Right atrium auricular region (tissue), 2 donors: ENCODE results near the gene CREB3L2. TPM values are rescaled to one million over a fixed set of nuclear protein-coding genes. Genes with fewer than 3 reads are reported as not detected.

ENCODE experiments used
- DNase-seq: peaks from one replicate; pipeline ENCODE4 v3.0.0-alpha.2; 2019; ENCODE audit warnings: low spot score
- H3K27ac ChIP-seq, 2 donors: fragments of 200-600 bp; sonication (generic); 1 replicate in 1 of 2; 2 replicates in 1 of 2; pipeline ENCODE4 v1.5.1; 2016 to 2019
- H3K27me3 ChIP-seq, 2 donors: fragments of 200-600 bp; sonication (generic); one replicate each; pipeline versions ENCODE4 v1.5.1 to v1.6.0; 2017 to 2019
- H3K36me3 ChIP-seq: fragments of 200-600 bp; sonication (generic); one replicate; pipeline ENCODE4 v1.5.1; 2016
- H3K4me1 ChIP-seq, 2 donors: fragments of 200-600 bp; sonication (generic); one replicate each; pipeline versions ENCODE4 v1.5.1 to v1.6.0; 2017 to 2019
- H3K4me3 ChIP-seq, 2 donors: fragments of 200-600 bp; sonication (generic); 1 replicate in 1 of 2; 2 replicates in 1 of 2; pipeline ENCODE4 v1.5.1; 2017 to 2019; ENCODE audit warnings: mild to moderate bottlenecking in 1 of 2, moderate library complexity in 1 of 2
- H3K9me3 ChIP-seq, 2 donors: fragments of 200-600 bp; sonication (generic); one replicate each; pipeline ENCODE4 v1.5.1; 2019
- CTCF ChIP-seq, 2 donors: fragments of 200-600 bp; sonication (generic); IDR thresholded peaks; one replicate each; pipeline ENCODE4 v1.5.1; 2019; ENCODE audit warnings: antibody characterized with exemption in 2 of 2
- total RNA-seq, 2 donors: library from RNA; depleted of rRNA; stranded (reverse); fragments of >200 nt; gene quantifications; one replicate each; pipeline ENCODE4 v1.1.0, GENCODE V29; 2016

Gene CREB3L2
- total RNA-seq, 2 donors from 2014 or later, result 25.6 to 39.6 TPM

- H3K27ac ChIP-seq, result no peak overlapping the region
- no peak for DNase-seq
- no peak for TF ChIP-seq CTCF (IDR thresholded peaks at IDR 0.05)
- H3K27me3 ChIP-seq, result no peaks in the 10 kb centered on the region
- H3K4me3 ChIP-seq, result no peak overlapping the region
- no peaks in the 10 kb centered on the region for H3K9me3 ChIP-seq
- peaks cover 76% of the 10 kb centered on the region for H3K36me3 ChIP-seq
- H3K4me1 ChIP-seq, result peaks cover 0 to 30% of the 10 kb centered on the region in 2 donors
Measured at GRCh38 chr7:137904833-137905232, 97.1 kb downstream of the CREB3L2 start.

GRCh38 chr7:137903382-137904169 is 98.3 kb downstream of the CREB3L2 start:
- peaks cover 71% of the 10 kb centered on the region for H3K36me3 ChIP-seq

DNA sequence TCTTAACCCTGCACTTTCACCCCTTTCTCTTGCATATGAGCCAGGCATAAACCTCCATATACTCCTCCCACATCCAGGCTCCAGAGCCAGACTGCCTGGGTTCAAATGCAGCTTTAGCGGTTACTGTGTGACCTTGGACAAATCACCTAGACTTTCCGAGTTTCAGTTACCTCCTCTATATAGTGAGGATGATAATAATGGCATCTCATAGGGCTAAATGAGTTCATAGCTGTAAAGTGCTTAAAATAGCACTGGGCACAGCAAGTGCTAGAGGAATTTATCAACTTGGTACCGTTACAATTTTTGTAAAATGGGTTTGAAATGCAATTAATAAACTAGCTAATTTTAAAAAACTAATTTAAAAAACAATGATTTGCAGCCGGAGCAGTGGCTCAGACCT is 101.7 kb downstream of the CREB3L2 start:
- peaks cover 51% of the 10 kb centered on the region for H3K36me3 ChIP-seq
- no peak for TF ChIP-seq CTCF (IDR thresholded peaks at IDR 0.05)
- DNase-seq, result no peak
- no peak overlapping the region for H3K4me3 ChIP-seq
- peak overlapping the region in 1 of 2 donors; percentile 87 for H3K27ac ChIP-seq
- H3K4me1 ChIP-seq, result peaks cover 0 to 33% of the 10 kb centered on the region in 2 donors
- H3K9me3 ChIP-seq, result no peaks in the 10 kb centered on the region
- H3K27me3 ChIP-seq, result no peaks in the 10 kb centered on the region

More at GRCh38 chr7:137903382-137904169, 98.3 kb downstream of the CREB3L2 start:
- DNase-seq, result peak; percentile 75
- Histone ChIP-seq H3K27ac (peak overlapping the region; percentile 35 to 40), H3K9me3 (no peaks in the 10 kb centered on the region), H3K4me3 (no peak overlapping the region), H3K4me1 (peaks cover 0 to 33% of the 10 kb centered on the region in 2 donors), H3K27me3 (no peaks in the 10 kb centered on the region)
- peak; percentile 62 to 88 for TF ChIP-seq CTCF (IDR thresholded peaks at IDR 0.05)

DNA sequence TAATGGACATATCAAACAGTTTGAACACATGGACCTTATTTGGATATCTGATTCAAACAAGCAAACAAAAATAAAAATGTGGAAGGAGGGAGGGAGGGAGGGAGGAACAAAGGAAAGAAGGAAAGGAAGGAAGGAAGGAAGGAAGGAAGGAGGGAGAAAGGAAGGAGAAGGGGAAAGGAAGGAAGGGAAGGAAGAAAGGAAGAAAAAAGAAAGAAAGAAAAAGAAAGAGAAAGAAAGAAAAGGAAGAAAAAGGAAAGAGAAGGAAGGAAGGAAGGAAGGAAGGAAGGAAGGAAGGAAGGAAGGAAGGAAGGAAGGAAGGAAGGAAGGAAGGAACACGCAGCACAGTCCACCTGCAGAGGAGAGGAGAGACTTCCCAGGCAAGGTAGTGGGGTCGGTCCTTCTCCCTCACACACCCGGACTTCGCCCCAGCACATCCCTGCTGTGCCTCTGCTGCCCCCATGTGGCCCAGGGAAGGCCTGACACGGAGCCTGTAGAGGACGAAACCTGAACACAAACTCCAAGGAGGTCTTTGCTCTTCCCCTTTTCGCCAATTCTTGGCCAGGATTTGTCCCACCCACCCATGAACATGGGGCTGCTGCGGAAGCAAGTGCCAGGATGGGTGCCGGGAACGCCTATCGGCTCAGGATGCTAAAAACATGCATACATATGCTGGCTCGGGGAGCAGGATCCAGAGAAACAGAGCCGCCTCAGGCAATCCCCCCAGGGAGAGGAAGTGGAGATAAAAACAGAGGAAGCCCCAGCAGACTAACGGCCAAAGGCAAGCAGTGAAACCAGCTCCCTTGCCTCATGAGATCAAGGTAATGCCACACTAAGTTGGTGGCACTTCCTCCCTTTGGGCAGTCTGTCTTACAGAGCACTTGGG is 102.8 kb downstream of the CREB3L2 start:
- Histone ChIP-seq H3K27ac (peak overlapping the region; percentile 57 to 87), H3K4me3 (peak overlapping the region in 1 of 2 donors; percentile 16), H3K27me3 (no peaks in the 10 kb centered on the region), H3K4me1 (peaks cover 0 to 33% of the 10 kb centered on the region in 2 donors), H3K9me3 (no peaks in the 10 kb centered on the region), H3K36me3 (peaks cover 50% of the 10 kb centered on the region)
- TF ChIP-seq CTCF (IDR thresholded peaks at IDR 0.05), result peak; percentile 86 to 96
- DNase-seq, result peak; percentile 88

- no peaks in the 10 kb centered on the region for H3K9me3 ChIP-seq
- H3K4me3 ChIP-seq, result no peak overlapping the region
- H3K27ac ChIP-seq, result no peak overlapping the region
- H3K4me1 ChIP-seq, result peaks cover 0 to 28% of the 10 kb centered on the region in 2 donors
- peaks cover 35% of the 10 kb centered on the region for H3K36me3 ChIP-seq
- no peak for DNase-seq
- H3K27me3 ChIP-seq, result no peaks in the 10 kb centered on the region
- TF ChIP-seq CTCF (IDR thresholded peaks at IDR 0.05), result no peak
Measured at GRCh38 chr7:137895301-137896221, 106.3 kb downstream of the CREB3L2 start.
